Vagina (tissue), 2 donors: ENCODE measurements around the gene FOXL3. TPM values are rescaled to one million over a fixed set of nuclear protein-coding genes. Genes with fewer than 3 reads are reported as not detected.

ENCODE experiments used
- DNase-seq, 2 donors: peaks; one replicate each; pipeline ENCODE4 v3.0.0-alpha.2; 2017; ENCODE audit errors: extremely low spot score in 2 of 2
- H3K27ac ChIP-seq: fragments of 200-600 bp; sonication (generic); one replicate; pipeline ENCODE4 v1.5.1; 2019
- H3K27me3 ChIP-seq: fragments of 200-600 bp; sonication (generic); one replicate; pipeline ENCODE4 v1.5.1; 2019
- H3K36me3 ChIP-seq, 2 donors: fragments of 200-600 bp; sonication (generic); one replicate each; pipeline ENCODE4 v1.5.1; 2017 to 2019
- H3K4me1 ChIP-seq: fragments of 200-600 bp; sonication (generic); one replicate; pipeline ENCODE4 v1.5.1; 2019
- H3K4me3 ChIP-seq, 2 donors: fragments of 200-600 bp; sonication (generic); 1 replicate in 1 of 2; 2 replicates in 1 of 2; pipeline ENCODE4 v1.5.1; 2016 to 2019
- H3K9me3 ChIP-seq: fragments of 200-600 bp; sonication (generic); one replicate; pipeline ENCODE4 v1.5.1; 2019
- POLR2A ChIP-seq, 2 donors: fragments of 450-650 bp; IDR thresholded peaks; one replicate each; pipeline ENCODE4 v1.6.1; 2017; ENCODE audit warnings: antibody characterized with exemption in 2 of 2, mild to moderate bottlenecking in 2 of 2, moderate library complexity in 2 of 2
- POLR2AphosphoS5 ChIP-seq, 2 donors: sonication (generic); formaldehyde crosslinking; IDR thresholded peaks; one replicate each; pipeline ENCODE4 v1.9.0; 2017; ENCODE audit warnings: antibody characterized with exemption in 2 of 2, mild to moderate bottlenecking in 2 of 2, low read depth in 1 of 2; ENCODE audit not compliant: insufficient read depth in 1 of 2
- intact Hi-C: fragments of 100-400 bp; cut with DNase I; formaldehyde crosslinking; loops from one replicate; pipeline ENCODE4 v1.15.1; 2023
- total RNA-seq: library from RNA; depleted of rRNA; stranded (reverse); fragments of >200 nt; gene quantifications from one replicate; pipeline ENCODE4 v1.2.3, GENCODE V29; 2016
- TF ChIP-seq, protein P1 (sequence below), 3 experiments: fragments of 450-650 bp in 2 of 3; fragments of 200-600 bp in 1 of 3; sonication (generic) in 1 of 3; IDR thresholded peaks; one replicate each; pipeline ENCODE4 v1.5.1; 2017 to 2019; ENCODE audit warnings: antibody characterized with exemption in 3 of 3, mild to moderate bottlenecking in 2 of 3, moderate library complexity in 2 of 3

Gene FOXL3
- total RNA-seq, 1 donor from 2014 or later = not detected

DNA sequence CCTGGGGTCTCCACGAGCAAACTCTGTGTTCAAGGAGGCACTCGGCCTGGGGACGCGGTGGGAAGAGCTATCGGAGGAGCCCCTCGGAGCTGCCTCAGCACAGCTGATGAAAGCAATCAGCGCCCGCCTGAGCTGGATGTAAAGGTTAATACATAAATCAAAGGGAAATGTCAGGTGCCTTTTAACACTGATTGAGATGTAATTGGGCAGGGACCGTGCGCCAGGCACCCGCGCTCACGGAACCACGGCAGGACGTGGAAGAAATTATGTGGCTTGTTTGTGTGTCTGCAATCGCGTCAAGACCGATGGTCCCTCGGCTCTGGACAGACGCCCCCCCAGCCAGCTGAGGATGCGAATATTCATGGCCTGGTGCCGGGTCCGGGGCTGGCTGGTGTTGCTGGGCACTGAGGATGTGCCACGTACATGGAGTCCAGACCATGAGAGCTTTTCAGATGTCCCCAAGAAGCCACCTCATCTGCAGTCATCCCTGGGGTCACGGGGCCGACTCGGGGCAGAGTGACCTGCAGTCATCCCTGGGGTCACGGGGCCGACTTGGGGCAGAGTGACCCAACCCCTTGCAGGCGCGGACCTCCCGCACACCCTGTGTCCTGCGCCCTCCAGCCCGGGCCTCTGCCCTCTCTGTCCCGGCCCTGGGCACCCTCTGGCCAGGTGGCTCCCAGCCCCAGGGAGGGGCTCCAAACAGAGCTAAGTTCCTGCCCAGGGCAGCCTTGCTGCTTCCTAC is 15.6 kb downstream of the FOXL3 start:
- Histone ChIP-seq H3K4me3 (no peak overlapping the region), H3K4me1 (no peaks in the 10 kb centered on the region), H3K9me3 (no peaks in the 10 kb centered on the region), H3K36me3 (no peaks in the 10 kb centered on the region), H3K27me3 (no peaks in the 10 kb centered on the region), H3K27ac (no peak overlapping the region)
- DNase-seq = no peak
- intact Hi-C loops = no loop called here
- TF ChIP-seq POLR2A (IDR thresholded peaks at IDR 0.05) (no peak), POLR2AphosphoS5 (IDR thresholded peaks at IDR 0.05; ENCODE audit: insufficient read depth in 1 of 2, low read depth in 1 of 2) (no peak)
- TF ChIP-seq, protein P1, sequence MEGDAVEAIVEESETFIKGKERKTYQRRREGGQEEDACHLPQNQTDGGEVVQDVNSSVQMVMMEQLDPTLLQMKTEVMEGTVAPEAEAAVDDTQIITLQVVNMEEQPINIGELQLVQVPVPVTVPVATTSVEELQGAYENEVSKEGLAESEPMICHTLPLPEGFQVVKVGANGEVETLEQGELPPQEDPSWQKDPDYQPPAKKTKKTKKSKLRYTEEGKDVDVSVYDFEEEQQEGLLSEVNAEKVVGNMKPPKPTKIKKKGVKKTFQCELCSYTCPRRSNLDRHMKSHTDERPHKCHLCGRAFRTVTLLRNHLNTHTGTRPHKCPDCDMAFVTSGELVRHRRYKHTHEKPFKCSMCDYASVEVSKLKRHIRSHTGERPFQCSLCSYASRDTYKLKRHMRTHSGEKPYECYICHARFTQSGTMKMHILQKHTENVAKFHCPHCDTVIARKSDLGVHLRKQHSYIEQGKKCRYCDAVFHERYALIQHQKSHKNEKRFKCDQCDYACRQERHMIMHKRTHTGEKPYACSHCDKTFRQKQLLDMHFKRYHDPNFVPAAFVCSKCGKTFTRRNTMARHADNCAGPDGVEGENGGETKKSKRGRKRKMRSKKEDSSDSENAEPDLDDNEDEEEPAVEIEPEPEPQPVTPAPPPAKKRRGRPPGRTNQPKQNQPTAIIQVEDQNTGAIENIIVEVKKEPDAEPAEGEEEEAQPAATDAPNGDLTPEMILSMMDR (IDR thresholded peaks at IDR 0.05) = no peak

DNA sequence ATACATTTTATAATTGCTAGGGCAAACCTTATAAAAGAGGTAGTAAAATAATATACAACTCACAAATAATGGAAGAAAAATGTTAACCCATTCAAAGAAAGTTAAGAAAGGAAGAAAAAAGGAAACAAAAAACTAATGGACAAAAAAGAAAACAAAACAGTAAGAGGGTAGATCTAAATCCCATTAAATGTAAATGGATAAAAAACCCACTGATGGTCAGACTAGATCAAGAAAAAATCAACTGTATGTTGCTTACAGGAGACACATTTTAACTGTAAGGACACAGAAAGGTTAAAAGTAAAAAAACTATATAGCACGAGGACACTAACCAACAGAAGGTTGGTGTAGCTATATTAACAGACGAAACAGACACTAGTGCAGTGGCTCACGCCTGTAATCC is 18.0 kb downstream of the FOXL3 start:
- DNase-seq = no peak
- Histone ChIP-seq H3K27ac (no peak overlapping the region), H3K4me3 (no peak overlapping the region), H3K9me3 (no peaks in the 10 kb centered on the region), H3K36me3 (no peaks in the 10 kb centered on the region), H3K4me1 (no peaks in the 10 kb centered on the region), H3K27me3 (no peaks in the 10 kb centered on the region)
- intact Hi-C loops = no loop called here
- TF ChIP-seq POLR2A (IDR thresholded peaks at IDR 0.05) (no peak), POLR2AphosphoS5 (IDR thresholded peaks at IDR 0.05; ENCODE audit: insufficient read depth in 1 of 2, low read depth in 1 of 2) (no peak)
- TF ChIP-seq, protein P1 (IDR thresholded peaks at IDR 0.05) = no peak

DNA sequence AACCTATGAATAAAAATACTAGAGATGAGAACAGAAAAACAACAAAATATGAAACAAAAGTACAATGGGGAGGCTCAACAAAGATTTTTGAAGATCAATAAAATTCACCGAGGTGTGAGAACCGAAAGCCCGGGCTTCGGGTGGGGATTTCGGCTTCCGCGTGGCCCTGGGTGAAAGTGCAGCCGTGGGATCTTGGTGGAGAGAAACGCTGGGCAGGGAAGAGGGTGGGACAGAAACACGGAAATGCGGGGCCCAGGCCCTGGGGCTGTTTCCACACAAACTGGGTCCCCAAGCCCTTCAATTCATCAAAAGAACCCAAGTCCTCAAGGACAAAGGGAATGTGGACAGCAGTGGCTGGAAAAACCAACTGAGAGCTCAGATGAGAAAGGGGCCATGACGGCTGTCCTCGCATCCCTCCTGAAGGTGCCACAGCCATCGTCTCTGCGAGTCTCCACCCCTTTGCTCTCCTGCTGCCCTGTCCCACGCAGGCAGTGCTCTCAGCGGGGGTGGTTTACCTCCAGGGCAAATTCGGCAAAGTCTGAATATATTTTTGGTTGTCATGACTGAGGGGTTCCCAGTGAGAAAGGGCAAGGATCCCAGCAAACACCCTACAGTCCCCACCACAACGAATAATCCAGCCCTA is 19.7 kb downstream of the FOXL3 start:
- Histone ChIP-seq H3K36me3 (no peaks in the 10 kb centered on the region), H3K4me3 (no peak overlapping the region), H3K4me1 (no peaks in the 10 kb centered on the region), H3K9me3 (no peaks in the 10 kb centered on the region), H3K27me3 (no peaks in the 10 kb centered on the region), H3K27ac (no peak overlapping the region)
- TF ChIP-seq, protein P1 (IDR thresholded peaks at IDR 0.05) = no peak
- no peak for TF ChIP-seq POLR2A (IDR thresholded peaks at IDR 0.05)
- DNase-seq = no peak
- intact Hi-C loops = no loop called here

DNA sequence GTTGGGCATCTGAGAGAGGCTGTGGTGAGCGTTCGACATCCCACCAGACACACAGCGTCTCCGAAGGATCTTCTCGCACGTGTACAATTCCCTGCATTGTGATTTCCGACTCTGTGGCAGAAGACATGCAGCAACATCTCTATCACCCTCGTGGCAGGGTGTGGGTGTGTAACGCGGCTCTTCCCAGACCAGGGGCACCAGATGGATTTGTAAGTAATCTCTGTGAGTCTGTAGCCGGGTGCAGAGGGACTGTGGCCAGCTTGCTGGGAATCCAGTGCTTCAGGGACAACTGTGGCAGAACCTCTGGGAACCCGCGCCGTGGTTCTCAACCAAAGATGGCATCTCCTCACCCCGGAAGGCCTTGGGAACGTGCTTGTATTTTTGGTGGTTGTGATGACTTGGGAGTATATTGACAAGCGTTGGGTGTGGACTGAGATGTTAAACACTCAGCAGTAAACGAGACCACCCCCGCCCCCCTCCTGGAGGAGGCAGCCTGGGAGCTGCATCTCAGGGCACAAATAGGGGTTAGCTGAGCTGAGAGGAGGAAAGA is 21.2 kb downstream of the FOXL3 start:
- TF ChIP-seq POLR2A (IDR thresholded peaks at IDR 0.05) (no peak), POLR2AphosphoS5 (IDR thresholded peaks at IDR 0.05; ENCODE audit: insufficient read depth in 1 of 2, low read depth in 1 of 2) (no peak)
- TF ChIP-seq, protein P1 (IDR thresholded peaks at IDR 0.05) = no peak
- Histone ChIP-seq H3K9me3 (no peaks in the 10 kb centered on the region), H3K27ac (no peak overlapping the region), H3K27me3 (no peaks in the 10 kb centered on the region), H3K4me1 (no peaks in the 10 kb centered on the region), H3K36me3 (no peaks in the 10 kb centered on the region), H3K4me3 (no peak overlapping the region)
- DNase-seq = no peak
- intact Hi-C loops = no loop called here

DNA sequence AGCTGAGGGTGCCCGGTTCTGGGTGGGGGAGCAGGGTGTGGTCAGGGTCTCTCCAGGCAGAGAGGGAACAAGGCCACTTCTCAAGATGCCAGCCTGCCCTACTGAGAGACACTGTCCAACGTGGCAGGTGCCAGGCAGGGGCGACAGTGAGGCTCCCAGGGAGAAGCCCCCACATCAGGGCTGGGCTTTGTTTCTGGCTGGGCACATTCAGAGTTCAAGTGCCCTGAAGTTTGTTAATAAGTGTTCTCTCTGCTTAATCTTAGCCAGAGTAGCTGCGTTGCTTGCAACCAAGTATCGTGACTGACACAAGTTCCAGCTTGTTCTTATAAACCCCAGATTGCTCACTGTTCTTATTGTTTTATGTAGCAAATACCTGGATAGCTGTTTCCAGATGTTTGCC is 21.8 kb downstream of the FOXL3 start:
- Histone ChIP-seq H3K4me1 (no peaks in the 10 kb centered on the region), H3K27ac (no peak overlapping the region), H3K9me3 (no peaks in the 10 kb centered on the region), H3K4me3 (no peak overlapping the region), H3K36me3 (no peaks in the 10 kb centered on the region), H3K27me3 (no peaks in the 10 kb centered on the region)
- TF ChIP-seq, protein P1 (IDR thresholded peaks at IDR 0.05) = no peak
- no peak for TF ChIP-seq POLR2A (IDR thresholded peaks at IDR 0.05)
- TF ChIP-seq POLR2AphosphoS5 (IDR thresholded peaks at IDR 0.05; ENCODE audit: insufficient read depth in 1 of 2, low read depth in 1 of 2) = no peak
- no peak for DNase-seq
- intact Hi-C loops = no loop called here
